Fibroblast of skin of scalp (primary cell): Measurements from ENCODE around the gene USP20.

ENCODE experiments used
- DNase-seq: peaks from one replicate; pipeline ENCODE4 v3.0.0-alpha.2; 2013

USP20 gene

GRCh38 chr9:129921905-129922304 lies 86.6 kb downstream of the USP20 start:
- DNase-seq, result no peak

GRCh38 chr9:129923589-129923988 lies 88.3 kb downstream of the USP20 start:
- DNase-seq, result no peak

GRCh38 chr9:129929496-129930125 lies 94.4 kb downstream of the USP20 start:
- no peak for DNase-seq

GRCh38 chr9:129930743-129931142 lies 95.5 kb downstream of the USP20 start:
- no peak for DNase-seq
